ENCODE measurements around the gene CTNNA1. TPM values are rescaled to one million over a fixed set of nuclear protein-coding genes. Genes with fewer than 3 reads are reported as not detected.

The CTNNA1 gene
- total RNA-seq, 1 donor from 2014 or later: 304 TPM

- Histone ChIP-seq H3K27me3 (no peaks in the 10 kb centered on the region), H3K9me3 (no peaks in the 10 kb centered on the region), H3K4me1 (no peaks in the 10 kb centered on the region), H3K36me3 (no peaks in the 10 kb centered on the region), H3K27ac (no peak overlapping the region), H3K4me3 (no peak overlapping the region)
- TF ChIP-seq POLR2A (IDR thresholded peaks at IDR 0.05): no peak
- no peak for TF ChIP-seq POLR2AphosphoS5 (IDR thresholded peaks at IDR 0.05; ENCODE audit: insufficient read depth in 1 of 2, low read depth in 1 of 2)
- TF ChIP-seq, protein P1, sequence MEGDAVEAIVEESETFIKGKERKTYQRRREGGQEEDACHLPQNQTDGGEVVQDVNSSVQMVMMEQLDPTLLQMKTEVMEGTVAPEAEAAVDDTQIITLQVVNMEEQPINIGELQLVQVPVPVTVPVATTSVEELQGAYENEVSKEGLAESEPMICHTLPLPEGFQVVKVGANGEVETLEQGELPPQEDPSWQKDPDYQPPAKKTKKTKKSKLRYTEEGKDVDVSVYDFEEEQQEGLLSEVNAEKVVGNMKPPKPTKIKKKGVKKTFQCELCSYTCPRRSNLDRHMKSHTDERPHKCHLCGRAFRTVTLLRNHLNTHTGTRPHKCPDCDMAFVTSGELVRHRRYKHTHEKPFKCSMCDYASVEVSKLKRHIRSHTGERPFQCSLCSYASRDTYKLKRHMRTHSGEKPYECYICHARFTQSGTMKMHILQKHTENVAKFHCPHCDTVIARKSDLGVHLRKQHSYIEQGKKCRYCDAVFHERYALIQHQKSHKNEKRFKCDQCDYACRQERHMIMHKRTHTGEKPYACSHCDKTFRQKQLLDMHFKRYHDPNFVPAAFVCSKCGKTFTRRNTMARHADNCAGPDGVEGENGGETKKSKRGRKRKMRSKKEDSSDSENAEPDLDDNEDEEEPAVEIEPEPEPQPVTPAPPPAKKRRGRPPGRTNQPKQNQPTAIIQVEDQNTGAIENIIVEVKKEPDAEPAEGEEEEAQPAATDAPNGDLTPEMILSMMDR (IDR thresholded peaks at IDR 0.05): no peak
- intact Hi-C loops (cut with DNase I): no loop called here
- DNase-seq (ENCODE audit: extremely low spot score in 2 of 2): no peak
These were observed 35.8 kb upstream of the CTNNA1 start for GRCh38 chr5:138717399-138717798.

GRCh38 chr5:138719811-138720210 lies 33.4 kb upstream of the CTNNA1 start:
- no peak for DNase-seq (ENCODE audit: extremely low spot score in 2 of 2)
- intact Hi-C loops (cut with DNase I): no loop called here
- Histone ChIP-seq H3K4me3 (no peak overlapping the region), H3K4me1 (peaks cover 4% of the 10 kb centered on the region), H3K9me3 (no peaks in the 10 kb centered on the region), H3K27ac (no peak overlapping the region), H3K36me3 (no peaks in the 10 kb centered on the region), H3K27me3 (no peaks in the 10 kb centered on the region)
- TF ChIP-seq POLR2A (IDR thresholded peaks at IDR 0.05) (no peak), POLR2AphosphoS5 (IDR thresholded peaks at IDR 0.05; ENCODE audit: insufficient read depth in 1 of 2, low read depth in 1 of 2) (no peak)
- TF ChIP-seq, protein P1 (IDR thresholded peaks at IDR 0.05): no peak

GRCh38 chr5:138720840-138721239 lies 32.4 kb upstream of the CTNNA1 start:
- no peak overlapping the region for H3K27ac ChIP-seq
- peaks cover 14% of the 10 kb centered on the region for H3K4me1 ChIP-seq
- H3K4me3 ChIP-seq: no peak overlapping the region
- TF ChIP-seq, protein P1 (IDR thresholded peaks at IDR 0.05): no peak
- TF ChIP-seq POLR2AphosphoS5 (IDR thresholded peaks at IDR 0.05; ENCODE audit: insufficient read depth in 1 of 2, low read depth in 1 of 2) (no peak), POLR2A (IDR thresholded peaks at IDR 0.05) (no peak)
- intact Hi-C loops (cut with DNase I): no loop called here
- no peak for DNase-seq (ENCODE audit: extremely low spot score in 2 of 2)
- H3K36me3 ChIP-seq: no peaks in the 10 kb centered on the region
- no peaks in the 10 kb centered on the region for H3K27me3 ChIP-seq
- H3K9me3 ChIP-seq: no peaks in the 10 kb centered on the region

DNA sequence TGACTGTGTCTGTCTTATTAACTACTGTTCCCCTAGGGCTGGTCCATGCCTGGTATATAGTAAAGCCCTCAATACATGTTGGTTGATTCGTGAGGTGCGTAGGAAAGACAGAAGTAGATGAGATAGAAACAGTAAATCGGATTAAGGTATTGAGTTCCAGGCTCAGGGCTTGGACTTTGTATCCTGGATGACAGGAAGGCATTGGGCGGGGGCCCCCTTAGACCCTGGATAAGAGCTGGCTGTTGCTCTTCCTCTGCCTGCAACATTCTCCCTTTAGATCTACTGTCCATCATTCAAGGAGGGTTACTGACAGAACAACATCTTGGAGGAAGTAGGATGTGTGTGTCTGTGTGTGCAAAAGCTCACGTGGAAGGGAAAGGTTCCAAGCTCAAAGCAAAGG lies 31.2 kb upstream of the CTNNA1 start:
- H3K4me1 ChIP-seq: peaks cover 20% of the 10 kb centered on the region
- TF ChIP-seq, protein P1 (IDR thresholded peaks at IDR 0.05): no peak
- TF ChIP-seq POLR2A (IDR thresholded peaks at IDR 0.05) (no peak), POLR2AphosphoS5 (IDR thresholded peaks at IDR 0.05; ENCODE audit: insufficient read depth in 1 of 2, low read depth in 1 of 2) (no peak)
- no peak for DNase-seq (ENCODE audit: extremely low spot score in 2 of 2)
- no peaks in the 10 kb centered on the region for H3K27me3 ChIP-seq
- no peak overlapping the region for H3K4me3 ChIP-seq
- no peak overlapping the region for H3K27ac ChIP-seq
- intact Hi-C loops (cut with DNase I): no loop called here
- no peaks in the 10 kb centered on the region for H3K9me3 ChIP-seq
- H3K36me3 ChIP-seq: no peaks in the 10 kb centered on the region

GRCh38 chr5:138722544-138723177 lies 30.6 kb upstream of the CTNNA1 start:
- DNase-seq (ENCODE audit: extremely low spot score in 2 of 2): no peak
- intact Hi-C loops (cut with DNase I): no loop called here
- Histone ChIP-seq H3K27me3 (no peaks in the 10 kb centered on the region), H3K36me3 (no peaks in the 10 kb centered on the region), H3K27ac (no peak overlapping the region), H3K9me3 (no peaks in the 10 kb centered on the region), H3K4me1 (peaks cover 20% of the 10 kb centered on the region), H3K4me3 (no peak overlapping the region)
- TF ChIP-seq POLR2AphosphoS5 (IDR thresholded peaks at IDR 0.05; ENCODE audit: insufficient read depth in 1 of 2, low read depth in 1 of 2) (no peak), POLR2A (IDR thresholded peaks at IDR 0.05) (no peak)
- TF ChIP-seq, protein P1 (IDR thresholded peaks at IDR 0.05): no peak
